Measurements from ENCODE around the gene KMT2C. TPM values are rescaled to one million over a fixed set of nuclear protein-coding genes. Genes with fewer than 3 reads are reported as not detected.
"Not testable (repeated sequence)": the region's sequence is repeated elsewhere in the genome, so short reads cannot be mapped to it uniquely, and the experiment has no call there.

KMT2C gene
- total RNA-seq, 1 experiment from 2014 or later = 6.2 TPM

GRCh38 chr7:152370297-152370696, 65.5 kb downstream of the KMT2C start:
- in situ Hi-C loops (cut with HindIII; ENCODE audit: low sequenced_read_pairs) = no loop called here
- DNase-seq (ENCODE audit: low spot score) = no peak

- DNase-seq (ENCODE audit: low spot score) = no peak
- in situ Hi-C loops (cut with HindIII; ENCODE audit: low sequenced_read_pairs) = no loop called here
Observed at GRCh38 chr7:152369518-152369917, 66.3 kb downstream of the KMT2C start.

GRCh38 chr7:152367170-152367569, 68.6 kb downstream of the KMT2C start:
- in situ Hi-C loops (cut with HindIII; ENCODE audit: low sequenced_read_pairs) = no loop called here
- DNase-seq (ENCODE audit: low spot score) = no peak

GRCh38 chr7:152366662-152367061, 69.1 kb downstream of the KMT2C start:
- in situ Hi-C loops (cut with HindIII; ENCODE audit: low sequenced_read_pairs) = no loop called here
- DNase-seq (ENCODE audit: low spot score) = no peak

- in situ Hi-C loops (cut with HindIII; ENCODE audit: low sequenced_read_pairs) = no loop called here
- no peak for DNase-seq (ENCODE audit: low spot score)
Observed at GRCh38 chr7:152365982-152366603, 69.7 kb downstream of the KMT2C start.

- in situ Hi-C loops (cut with HindIII; ENCODE audit: low sequenced_read_pairs) = no loop called here
- DNase-seq (ENCODE audit: low spot score) = no peak
Observed at GRCh38 chr7:152363798-152364197, 72.0 kb downstream of the KMT2C start.

- in situ Hi-C loops (cut with HindIII; ENCODE audit: low sequenced_read_pairs) = no loop called here
Observed at GRCh38 chr7:152362128-152362926, 73.5 kb downstream of the KMT2C start.

GRCh38 chr7:152355474-152356057, 80.2 kb downstream of the KMT2C start:
- in situ Hi-C loops (cut with HindIII; ENCODE audit: low sequenced_read_pairs) = no loop called here
- no peak for DNase-seq (ENCODE audit: low spot score)

More at GRCh38 chr7:152362128-152362926, 73.5 kb downstream of the KMT2C start:
- no peak for DNase-seq (ENCODE audit: low spot score)

GRCh38 chr7:152354061-152354460, 81.7 kb downstream of the KMT2C start:
- no peak for DNase-seq (ENCODE audit: low spot score)
- in situ Hi-C loops (cut with HindIII; ENCODE audit: low sequenced_read_pairs) = no loop called here

GRCh38 chr7:152353281-152353680, 82.5 kb downstream of the KMT2C start:
- in situ Hi-C loops (cut with HindIII; ENCODE audit: low sequenced_read_pairs); DNase-seq (ENCODE audit: low spot score): not testable (repeated sequence)

- DNase-seq (ENCODE audit: low spot score); in situ Hi-C loops (cut with HindIII; ENCODE audit: low sequenced_read_pairs): not testable (repeated sequence)
Observed at GRCh38 chr7:152351747-152352146, 84.1 kb downstream of the KMT2C start.

GRCh38 chr7:152351168-152351567, 84.6 kb downstream of the KMT2C start:
- in situ Hi-C loops (cut with HindIII; ENCODE audit: low sequenced_read_pairs) = no loop called here
- DNase-seq (ENCODE audit: low spot score) = no peak

- no peak for DNase-seq (ENCODE audit: low spot score)
- in situ Hi-C loops (cut with HindIII; ENCODE audit: low sequenced_read_pairs) = no loop called here
Observed at GRCh38 chr7:152347888-152348287, 87.9 kb downstream of the KMT2C start.

GRCh38 chr7:152344253-152344652, 91.5 kb downstream of the KMT2C start:
- DNase-seq (ENCODE audit: low spot score) = no peak
- in situ Hi-C loops (cut with HindIII; ENCODE audit: low sequenced_read_pairs) = no loop called here

- no peak for DNase-seq (ENCODE audit: low spot score)
- in situ Hi-C loops (cut with HindIII; ENCODE audit: low sequenced_read_pairs) = no loop called here
Observed at GRCh38 chr7:152342796-152343195, 93.0 kb downstream of the KMT2C start.

- in situ Hi-C loops (cut with HindIII; ENCODE audit: low sequenced_read_pairs) = no loop called here
- no peak for DNase-seq (ENCODE audit: low spot score)
Observed at GRCh38 chr7:152341914-152342236, 93.9 kb downstream of the KMT2C start.

- peak; percentile 49 for DNase-seq (ENCODE audit: low spot score)
- in situ Hi-C loops (cut with HindIII; ENCODE audit: low sequenced_read_pairs) = no loop called here
Observed at GRCh38 chr7:152341039-152341913, 94.5 kb downstream of the KMT2C start.

GRCh38 chr7:152340161-152340560, 95.6 kb downstream of the KMT2C start:
- in situ Hi-C loops (cut with HindIII; ENCODE audit: low sequenced_read_pairs) = no loop called here
- DNase-seq (ENCODE audit: low spot score) = no peak

GRCh38 chr7:152338561-152338960, 97.2 kb downstream of the KMT2C start:
- DNase-seq (ENCODE audit: low spot score) = no peak
- in situ Hi-C loops (cut with HindIII; ENCODE audit: low sequenced_read_pairs) = no loop called here
